Limb (tissue), 2 donors: ENCODE data around the gene CEP120.
"Not testable (repeated sequence)": the region's sequence is repeated elsewhere in the genome, so short reads cannot be mapped to it uniquely, and the experiment has no call there.

Experiments used
- DNase-seq, 2 donors: peaks; one replicate each; pipeline ENCODE4 v3.0.0-alpha.2; 2016; ENCODE audit errors: extremely low spot score in 2 of 2

CEP120 gene

DNA sequence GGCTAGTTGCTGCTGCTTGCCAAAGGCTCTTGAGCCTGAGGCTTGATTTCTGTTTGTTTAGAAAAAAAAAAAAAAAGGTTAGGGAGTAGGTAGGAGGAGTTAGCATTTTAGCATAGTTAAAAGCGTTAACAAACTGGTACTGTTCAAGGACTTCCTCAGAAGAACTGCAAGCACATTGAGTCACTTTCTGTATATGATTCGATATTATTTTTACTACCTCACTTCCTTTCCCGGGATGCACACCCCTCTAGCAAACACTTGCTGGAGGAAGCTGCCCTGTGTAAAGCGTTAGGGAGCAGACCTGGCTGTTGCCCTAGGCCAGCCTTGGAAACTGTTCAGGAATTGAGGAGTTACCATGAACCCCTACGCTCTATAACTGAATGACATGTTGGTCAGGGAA lies 15.7 kb upstream of the CEP120 start:
- DNase-seq: no peak

DNA sequence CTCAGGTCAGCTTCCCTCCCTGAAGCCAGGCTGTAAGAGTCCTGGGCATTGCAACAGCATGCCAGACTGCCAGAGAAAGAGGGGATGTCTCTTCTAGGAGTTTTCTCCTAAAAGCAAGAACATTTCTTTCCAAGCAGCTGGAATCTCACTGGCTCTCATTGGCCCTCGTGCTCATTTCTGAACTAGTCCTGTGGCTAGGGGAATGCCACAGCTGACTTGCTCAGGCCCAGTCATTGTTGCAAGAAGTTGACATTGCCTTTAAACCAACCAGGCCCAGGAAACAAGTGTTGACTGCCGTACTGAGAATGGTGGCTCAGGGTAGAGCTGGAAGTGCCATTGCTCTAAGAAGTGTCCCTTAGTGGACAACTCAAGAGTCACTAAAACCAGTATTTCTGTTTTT lies 15.0 kb upstream of the CEP120 start:
- no peak for DNase-seq

GRCh38 chr5:123436201-123436600 lies 13.0 kb upstream of the CEP120 start:
- DNase-seq: no peak

DNA sequence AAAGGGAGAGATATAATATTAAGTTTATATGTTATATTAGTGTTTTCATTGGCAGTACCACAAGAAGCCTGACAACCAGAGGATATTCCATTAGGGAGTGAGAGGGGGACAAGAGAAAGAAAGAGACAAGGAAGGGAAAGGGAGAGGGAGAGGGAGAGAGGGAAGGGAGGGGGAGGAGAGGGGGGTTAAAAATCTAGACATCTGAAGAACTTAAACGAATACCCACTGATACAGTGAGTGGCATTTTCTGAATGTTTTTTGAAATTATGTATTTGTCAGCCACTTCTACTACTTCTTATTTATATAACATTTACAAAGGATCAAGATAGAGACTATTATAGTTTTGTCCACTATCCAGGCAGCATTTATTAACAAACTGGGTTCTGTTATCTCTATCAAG lies 11.6 kb upstream of the CEP120 start:
- no peak for DNase-seq

DNA sequence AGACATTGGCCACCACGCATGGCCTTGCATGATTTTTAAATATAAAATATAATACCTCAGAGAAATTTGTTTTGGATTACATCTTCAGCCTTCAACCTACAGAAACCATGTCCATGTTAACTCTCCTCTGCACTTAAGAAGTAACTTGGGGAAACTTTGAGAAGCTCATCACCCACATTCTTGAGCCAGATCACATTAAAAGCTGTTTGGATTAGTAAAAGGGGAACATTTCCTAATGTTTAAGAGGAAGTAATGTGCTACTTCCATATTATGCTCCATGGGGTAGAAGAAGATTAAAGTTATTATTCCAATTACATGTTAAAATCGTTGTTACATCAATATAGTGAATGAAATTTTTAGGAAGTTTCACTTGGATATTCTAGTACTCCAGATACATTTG lies 10.4 kb upstream of the CEP120 start:
- no peak for DNase-seq

GRCh38 chr5:123430441-123430840 lies 7.2 kb upstream of the CEP120 start:
- not testable (repeated sequence) for DNase-seq

DNA sequence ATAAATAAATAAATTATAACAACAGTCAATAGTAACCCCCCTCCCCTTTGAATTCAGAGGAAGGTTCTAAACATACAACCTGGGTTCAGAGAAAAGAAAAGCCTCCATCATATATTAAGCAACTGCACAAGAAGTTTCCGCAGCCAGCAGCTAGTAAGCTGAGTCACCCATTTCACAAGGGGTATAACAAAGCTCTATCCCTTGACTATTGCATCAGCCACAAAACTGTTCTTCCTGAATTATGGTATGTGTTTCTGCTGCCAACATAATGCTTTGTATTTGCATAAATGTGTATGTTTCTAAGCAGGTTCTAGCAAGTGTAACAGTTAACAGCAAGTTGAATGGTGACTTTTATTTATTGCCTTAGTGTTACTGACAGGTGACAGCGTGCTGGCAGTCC lies 6.8 kb upstream of the CEP120 start:
- no peak for DNase-seq

DNA sequence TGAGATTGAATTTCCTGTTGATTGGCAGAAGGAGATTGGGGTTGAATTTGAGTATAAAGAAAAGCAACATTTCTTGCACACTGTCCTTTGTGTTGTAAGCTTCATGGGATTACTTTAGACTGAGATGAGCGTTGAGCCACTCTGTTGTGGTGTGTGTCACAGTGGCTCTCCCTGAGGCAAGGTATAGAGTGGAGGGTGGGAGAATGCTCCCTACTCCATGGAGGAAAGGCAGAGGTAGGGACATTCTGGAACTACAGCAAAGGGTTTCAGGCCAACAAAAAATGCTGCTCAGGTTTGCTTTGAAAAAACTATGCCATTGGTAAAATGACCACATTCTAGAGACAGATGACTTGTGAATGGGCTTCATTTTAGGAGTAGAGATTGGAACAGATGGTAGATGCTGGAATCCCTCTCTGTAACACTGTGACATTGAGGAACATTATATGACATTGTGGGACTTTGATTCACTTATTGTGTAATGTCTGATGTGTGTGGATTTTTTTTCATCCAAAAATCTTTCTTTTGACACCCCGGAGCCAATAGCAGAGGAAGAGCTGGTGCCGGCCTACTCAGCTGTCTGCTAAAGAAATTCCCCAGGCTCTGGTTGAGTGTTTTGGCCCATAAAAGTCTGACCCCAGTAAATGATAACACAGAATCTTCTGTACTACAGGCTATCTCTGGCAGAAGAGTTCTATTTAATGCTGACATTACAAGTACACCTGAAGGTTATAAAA lies 6.2 kb upstream of the CEP120 start:
- DNase-seq: no peak

DNA sequence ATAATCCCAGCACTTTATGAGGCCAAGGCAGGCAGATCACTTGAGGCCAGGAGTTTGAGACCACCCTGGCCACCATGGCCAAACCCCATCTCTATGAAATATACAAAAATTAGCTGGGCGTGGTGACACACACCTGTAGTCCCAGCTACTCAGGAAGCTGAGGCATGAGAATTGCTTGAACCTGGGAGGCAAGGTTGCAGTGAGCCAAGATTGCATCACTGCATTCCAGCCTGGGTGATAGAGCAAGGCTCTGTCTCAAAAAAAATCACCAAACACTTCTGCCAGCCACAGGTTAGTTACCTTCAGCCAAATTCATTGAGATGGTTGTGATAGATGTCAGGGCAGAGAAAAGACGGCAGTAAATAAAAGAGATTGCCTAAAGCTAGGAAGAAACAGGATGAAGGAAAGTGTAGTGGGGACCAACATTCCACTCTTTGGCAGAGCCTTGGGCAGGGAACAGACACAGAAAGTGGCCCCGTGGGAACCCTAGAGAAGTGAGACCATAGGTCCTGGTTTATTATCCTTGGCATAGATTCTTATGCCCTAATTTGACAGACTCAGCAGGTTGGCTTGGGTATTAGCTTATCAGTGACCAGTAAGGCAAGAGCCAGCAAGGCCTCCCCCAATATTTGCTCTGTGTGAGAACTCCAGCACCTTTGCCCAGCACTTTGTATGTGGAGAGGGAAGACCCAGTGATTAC lies 5.5 kb upstream of the CEP120 start:
- DNase-seq: no peak

GRCh38 chr5:123427281-123427680 lies 4.1 kb upstream of the CEP120 start:
- DNase-seq: no peak

DNA sequence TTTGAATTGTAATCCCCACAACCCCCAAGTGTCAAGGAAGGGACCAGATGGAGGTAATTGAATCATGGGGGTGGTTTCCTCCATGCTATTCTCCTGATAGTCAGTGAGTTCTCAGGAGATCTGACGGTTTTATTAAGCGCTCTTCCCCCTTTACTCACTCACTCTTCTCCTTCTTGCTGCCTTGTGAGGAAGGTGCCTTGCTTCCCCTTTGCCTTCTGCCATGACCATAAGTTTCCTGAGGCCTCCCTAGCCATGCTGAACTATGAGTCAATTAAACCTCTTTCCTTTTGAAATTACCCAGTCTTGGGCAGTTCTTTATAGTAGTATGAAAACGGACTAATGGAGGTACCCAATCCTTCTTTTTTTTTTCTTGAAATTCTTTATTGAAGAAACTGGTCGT lies 2.2 kb upstream of the CEP120 start:
- DNase-seq: no peak

GRCh38 chr5:123422433-123423277 lies 548 bp downstream of the CEP120 start:
- peak; percentile 21 to 36 for DNase-seq

DNA sequence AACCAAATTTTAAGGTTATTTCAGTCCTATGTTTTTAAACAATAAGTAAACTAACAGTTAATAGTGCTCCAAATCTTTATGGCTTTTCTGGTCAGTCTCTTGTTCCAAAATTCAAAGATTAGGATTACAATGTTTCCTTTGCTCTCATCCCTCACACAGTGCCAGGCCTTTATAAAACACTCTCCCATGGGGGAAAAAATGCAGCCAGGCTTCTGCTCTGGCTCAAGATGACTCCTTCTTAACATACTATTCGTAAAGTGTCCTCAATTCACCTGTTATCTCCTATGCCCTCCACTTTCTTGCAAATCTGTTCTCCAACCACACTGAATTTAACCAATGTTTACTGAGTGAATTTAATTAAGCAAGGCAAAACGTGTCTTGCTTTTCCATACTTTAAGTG lies 1.4 kb downstream of the CEP120 start:
- DNase-seq: no peak

DNA sequence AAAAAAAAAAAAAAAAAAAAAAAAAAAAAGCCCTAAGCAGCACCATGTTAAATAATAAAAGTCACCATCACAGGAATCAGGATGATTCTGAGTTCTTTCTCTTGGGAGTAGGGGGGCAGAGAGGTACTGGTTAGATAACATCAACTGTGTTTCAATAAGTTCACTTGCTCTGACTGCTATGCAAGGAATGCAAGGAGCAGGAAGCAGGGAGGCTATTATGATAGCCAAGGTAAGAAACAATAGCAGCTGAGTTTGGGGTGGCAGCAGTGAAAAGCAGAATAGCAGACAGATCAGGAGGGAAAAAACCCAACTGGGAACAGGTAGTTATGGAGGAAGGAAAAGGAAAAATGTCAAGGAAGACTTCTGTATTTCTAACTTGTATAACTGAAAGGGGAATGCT lies 8.2 kb downstream of the CEP120 start:
- no peak for DNase-seq

GRCh38 chr5:123412206-123412605 lies 11.0 kb downstream of the CEP120 start:
- no peak for DNase-seq

GRCh38 chr5:123401999-123402398 lies 21.2 kb downstream of the CEP120 start:
- not testable (repeated sequence) for DNase-seq

- DNase-seq: no peak
Measured at GRCh38 chr5:123401320-123401719, 21.9 kb downstream of the CEP120 start.

- not testable (repeated sequence) for DNase-seq
Measured at GRCh38 chr5:123400870-123401291, 22.3 kb downstream of the CEP120 start.

DNA sequence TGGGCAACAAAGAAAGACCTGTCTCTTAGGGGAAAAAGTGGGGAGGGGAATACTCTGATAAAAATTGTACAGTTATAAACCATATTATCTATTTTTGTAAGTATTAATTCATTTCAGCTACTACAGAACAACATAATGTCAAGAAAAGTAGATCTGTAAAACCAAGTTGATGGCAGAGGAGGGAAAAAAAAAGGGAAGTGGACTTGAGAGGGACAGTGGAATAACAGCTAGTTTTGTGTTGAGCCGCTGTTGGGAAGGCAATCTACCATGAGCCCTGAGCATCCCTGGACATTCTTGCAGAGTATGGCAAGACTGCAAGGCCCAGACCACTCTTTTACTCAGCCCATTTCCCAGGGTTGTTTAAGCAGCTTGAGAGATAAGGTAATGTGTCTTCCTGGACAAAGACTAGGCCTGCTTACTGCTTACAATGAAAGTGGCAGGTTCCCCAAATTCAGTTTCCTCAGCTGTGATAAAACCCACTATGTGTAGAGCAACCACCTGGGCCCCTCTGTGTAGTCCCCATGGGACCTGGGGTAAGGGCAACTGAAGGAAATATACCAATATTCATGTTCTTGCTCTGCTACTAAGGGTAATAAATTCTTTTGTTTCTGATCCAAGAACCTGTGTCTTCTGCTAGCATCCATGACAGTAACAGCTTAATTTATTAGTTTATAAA lies 25.0 kb downstream of the CEP120 start:
- DNase-seq: no peak

GRCh38 chr5:123397538-123397937 lies 25.7 kb downstream of the CEP120 start:
- no peak for DNase-seq

DNA sequence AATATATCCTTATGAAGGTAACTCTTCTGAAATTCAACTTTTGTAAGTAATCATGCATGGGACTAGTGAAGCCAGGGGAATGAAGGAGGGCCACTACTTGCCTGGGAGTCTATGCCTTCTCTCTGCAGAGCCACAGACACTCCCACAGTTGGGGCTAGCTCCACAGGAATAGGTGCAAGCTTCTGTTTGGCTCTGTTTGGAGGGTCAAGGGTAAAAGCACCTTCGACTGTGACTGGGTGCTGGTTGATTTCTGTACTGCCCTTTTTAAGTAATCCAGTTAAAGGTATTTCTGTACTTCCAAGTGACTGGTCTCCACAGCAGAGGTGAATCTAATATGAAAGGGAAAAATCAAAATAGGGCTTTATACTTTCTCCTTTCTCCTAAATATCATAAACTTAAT lies 32.2 kb downstream of the CEP120 start:
- DNase-seq: no peak

- DNase-seq: no peak
Measured at GRCh38 chr5:123389794-123390193, 33.4 kb downstream of the CEP120 start.
